Activated naive CD8-positive, alpha-beta T cell (primary cell): ENCODE data around the gene ADGRG6.

ENCODE experiments used
- H3K27ac Mint-ChIP-seq: one replicate; pipeline ENCODE4 v1.8.0; 2021; ENCODE audit warnings: mixed read lengths
- H3K27me3 Mint-ChIP-seq: one replicate; pipeline ENCODE4 v1.8.0; 2021; ENCODE audit warnings: mixed read lengths
- H3K36me3 Mint-ChIP-seq: one replicate; pipeline ENCODE4 v1.8.0; 2021; ENCODE audit warnings: mixed read lengths
- H3K4me1 Mint-ChIP-seq: one replicate; pipeline ENCODE4 v1.8.0; 2021; ENCODE audit warnings: low read depth, mixed read lengths
- H3K4me3 Mint-ChIP-seq: one replicate; pipeline ENCODE4 v1.8.0; 2021; ENCODE audit warnings: mild to moderate bottlenecking, mixed read lengths
- H3K9me3 Mint-ChIP-seq: one replicate; pipeline ENCODE4 v1.8.0; 2021; ENCODE audit warnings: low read depth, mixed read lengths

ADGRG6 gene

DNA sequence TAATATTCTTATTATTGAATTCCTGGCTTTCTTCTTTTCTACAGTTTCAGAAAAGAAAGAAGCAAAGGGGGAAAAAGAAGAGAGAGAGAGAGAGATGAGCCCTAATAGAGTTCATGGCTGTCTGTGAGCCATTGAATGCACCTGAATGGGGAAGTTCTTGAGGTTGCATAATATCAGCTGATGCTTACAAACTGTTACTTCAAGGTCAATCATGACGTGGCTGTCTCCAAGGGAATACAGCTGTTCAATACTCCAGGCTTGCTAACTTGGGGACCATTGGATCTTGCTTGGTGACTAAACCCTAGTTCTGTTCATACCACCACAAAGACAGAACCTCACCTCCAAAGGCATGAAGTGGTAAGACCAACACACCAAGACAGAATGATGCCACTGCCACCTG, 180.4 kb downstream of the ADGRG6 start:
- Mint-ChIP-seq H3K4me3 (no peak overlapping the region), H3K36me3 (no peaks in the 10 kb centered on the region), H3K27me3 (no peaks in the 10 kb centered on the region), H3K4me1 (no peaks in the 10 kb centered on the region), H3K9me3 (peaks cover 3% of the 10 kb centered on the region), H3K27ac (no peak overlapping the region)

DNA sequence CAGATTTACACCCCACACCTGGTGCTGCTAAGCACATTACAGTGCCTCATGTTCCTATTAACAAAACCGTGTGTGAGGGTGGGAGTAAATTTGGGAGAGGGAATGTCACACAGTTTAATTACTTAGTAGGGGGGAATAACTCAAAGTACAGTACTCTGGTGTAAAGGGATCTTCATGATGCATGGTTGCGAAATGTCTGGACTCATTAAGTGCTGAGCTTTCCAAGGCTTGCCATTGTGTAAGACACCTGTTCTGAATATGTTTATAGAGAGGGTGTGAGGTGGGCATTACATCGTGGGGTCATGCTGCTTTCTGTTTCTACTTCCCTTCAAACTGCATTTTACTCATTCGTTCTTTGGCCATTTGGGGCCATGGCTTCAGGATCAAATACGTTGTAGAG, 181.2 kb downstream of the ADGRG6 start:
- Mint-ChIP-seq H3K4me3 (no peak overlapping the region), H3K9me3 (peaks cover 3% of the 10 kb centered on the region), H3K4me1 (no peaks in the 10 kb centered on the region), H3K27ac (no peak overlapping the region), H3K27me3 (no peaks in the 10 kb centered on the region), H3K36me3 (no peaks in the 10 kb centered on the region)

DNA sequence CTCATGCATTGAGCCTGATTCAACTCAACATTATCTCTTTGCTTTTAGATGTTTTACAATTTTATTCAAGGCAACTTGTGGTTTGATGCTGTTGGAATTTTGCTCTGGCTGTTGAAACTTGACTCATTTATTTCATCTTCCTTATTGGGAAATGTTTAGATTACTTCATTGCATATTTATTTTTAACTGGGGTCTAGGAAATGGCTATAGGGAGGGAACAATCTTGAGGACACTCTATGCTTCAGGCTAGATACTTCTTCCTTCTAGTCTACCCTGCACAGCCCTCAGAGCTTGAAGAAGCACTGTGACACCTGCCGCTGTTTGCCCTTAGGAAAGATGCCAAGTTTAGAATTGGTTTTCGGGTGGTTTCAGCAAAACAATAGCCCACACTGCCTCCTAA, 183.4 kb downstream of the ADGRG6 start:
- Mint-ChIP-seq H3K9me3 (peaks cover 3% of the 10 kb centered on the region), H3K27ac (no peak overlapping the region), H3K36me3 (no peaks in the 10 kb centered on the region), H3K4me1 (no peaks in the 10 kb centered on the region), H3K4me3 (no peak overlapping the region), H3K27me3 (no peaks in the 10 kb centered on the region)

DNA sequence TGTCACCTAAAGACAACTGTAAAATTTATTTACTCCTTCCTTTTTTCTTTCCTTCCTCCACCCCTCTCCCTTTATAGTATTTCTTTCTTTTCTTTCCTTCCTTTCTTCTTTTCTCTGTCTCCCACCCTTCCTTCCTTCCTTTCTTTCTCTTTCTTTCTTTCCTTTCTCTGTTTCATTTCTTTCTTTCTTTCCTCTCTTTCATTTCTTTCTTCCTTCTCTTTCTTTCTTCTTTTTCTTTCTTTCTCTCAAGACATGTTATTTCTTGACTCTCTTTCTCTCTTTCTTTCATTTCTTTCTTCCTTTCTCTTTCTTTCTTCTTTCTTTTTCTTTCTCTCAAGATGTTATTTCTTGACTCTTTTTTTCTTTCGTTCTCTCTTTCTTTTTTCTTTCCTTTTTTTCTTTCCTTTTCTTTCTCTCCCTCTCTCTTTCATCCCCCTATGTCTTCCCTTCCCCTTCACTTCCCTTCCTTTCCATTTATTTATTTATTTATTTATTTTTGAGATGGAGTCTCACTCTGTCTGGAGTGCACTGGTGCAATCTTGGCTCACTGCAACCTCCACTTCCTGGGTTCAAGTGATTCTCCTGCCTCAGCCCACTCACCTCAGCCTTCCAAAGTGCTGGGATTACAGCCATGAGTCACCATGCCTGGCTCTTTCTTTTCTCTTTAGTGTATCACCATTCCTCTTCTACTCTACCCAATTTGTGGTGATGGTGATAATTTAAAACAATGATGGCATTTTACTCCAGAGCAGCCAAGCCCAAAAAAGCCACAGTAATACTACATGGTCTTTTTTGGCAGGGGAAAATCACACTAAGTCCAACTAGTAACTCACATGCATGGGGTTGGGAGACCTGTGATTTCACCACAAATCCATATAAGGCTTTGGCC, 188.2 kb downstream of the ADGRG6 start:
- Mint-ChIP-seq H3K27ac (no peak overlapping the region), H3K9me3 (peaks cover 3% of the 10 kb centered on the region), H3K27me3 (peaks cover 1% of the 10 kb centered on the region), H3K36me3 (peaks cover 5% of the 10 kb centered on the region), H3K4me1 (no peaks in the 10 kb centered on the region), H3K4me3 (no peak overlapping the region)
